Measurements from ENCODE around the gene COL27A1.

- TF ChIP-seq CTCF (IDR thresholded peaks at IDR 0.05 in 2 of 3, conservative IDR thresholded peaks at IDR 0.05 in 1 of 3; ENCODE audit: borderline replicate concordance in 1 of 3, insufficient read depth in 1 of 3, low read depth in 2 of 3, low read length in 2 of 3), result no peak
- no peak for TF ChIP-seq EZH2 (IDR thresholded peaks at IDR 0.05)
- TF ChIP-seq, protein P1, sequence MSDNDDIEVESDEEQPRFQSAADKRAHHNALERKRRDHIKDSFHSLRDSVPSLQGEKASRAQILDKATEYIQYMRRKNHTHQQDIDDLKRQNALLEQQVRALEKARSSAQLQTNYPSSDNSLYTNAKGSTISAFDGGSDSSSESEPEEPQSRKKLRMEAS (IDR thresholded peaks at IDR 0.05), result no peak
- TF ChIP-seq CEBPB (IDR thresholded peaks at IDR 0.05; ENCODE audit: low read depth), result no peak
- no peak for TF ChIP-seq POLR2A (IDR thresholded peaks at IDR 0.05; ENCODE audit: borderline replicate concordance, extremely low read depth, insufficient read depth, insufficient read length)
- no peak for TF ChIP-seq SIN3A (IDR thresholded peaks at IDR 0.05; ENCODE audit: low read depth)
- TF ChIP-seq, protein P2, sequence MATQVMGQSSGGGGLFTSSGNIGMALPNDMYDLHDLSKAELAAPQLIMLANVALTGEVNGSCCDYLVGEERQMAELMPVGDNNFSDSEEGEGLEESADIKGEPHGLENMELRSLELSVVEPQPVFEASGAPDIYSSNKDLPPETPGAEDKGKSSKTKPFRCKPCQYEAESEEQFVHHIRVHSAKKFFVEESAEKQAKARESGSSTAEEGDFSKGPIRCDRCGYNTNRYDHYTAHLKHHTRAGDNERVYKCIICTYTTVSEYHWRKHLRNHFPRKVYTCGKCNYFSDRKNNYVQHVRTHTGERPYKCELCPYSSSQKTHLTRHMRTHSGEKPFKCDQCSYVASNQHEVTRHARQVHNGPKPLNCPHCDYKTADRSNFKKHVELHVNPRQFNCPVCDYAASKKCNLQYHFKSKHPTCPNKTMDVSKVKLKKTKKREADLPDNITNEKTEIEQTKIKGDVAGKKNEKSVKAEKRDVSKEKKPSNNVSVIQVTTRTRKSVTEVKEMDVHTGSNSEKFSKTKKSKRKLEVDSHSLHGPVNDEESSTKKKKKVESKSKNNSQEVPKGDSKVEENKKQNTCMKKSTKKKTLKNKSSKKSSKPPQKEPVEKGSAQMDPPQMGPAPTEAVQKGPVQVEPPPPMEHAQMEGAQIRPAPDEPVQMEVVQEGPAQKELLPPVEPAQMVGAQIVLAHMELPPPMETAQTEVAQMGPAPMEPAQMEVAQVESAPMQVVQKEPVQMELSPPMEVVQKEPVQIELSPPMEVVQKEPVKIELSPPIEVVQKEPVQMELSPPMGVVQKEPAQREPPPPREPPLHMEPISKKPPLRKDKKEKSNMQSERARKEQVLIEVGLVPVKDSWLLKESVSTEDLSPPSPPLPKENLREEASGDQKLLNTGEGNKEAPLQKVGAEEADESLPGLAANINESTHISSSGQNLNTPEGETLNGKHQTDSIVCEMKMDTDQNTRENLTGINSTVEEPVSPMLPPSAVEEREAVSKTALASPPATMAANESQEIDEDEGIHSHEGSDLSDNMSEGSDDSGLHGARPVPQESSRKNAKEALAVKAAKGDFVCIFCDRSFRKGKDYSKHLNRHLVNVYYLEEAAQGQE (IDR thresholded peaks at IDR 0.05; ENCODE audit: low read depth), result no peak
- no peak for TF ChIP-seq POLR2AphosphoS5 (IDR thresholded peaks at IDR 0.05; ENCODE audit: low read depth, low read length)
These were observed 34.7 kb downstream of the COL27A1 start for GRCh38 chr9:114189823-114190562.

Data from HCT116 (cell line).